T-helper 2 cell treated with Interferon-gamma antibody and Interleukin-4, amounts not matched to agents 5 μg/mL and 100 μg/mL, for 36 hours (primary cell): ENCODE results near the gene LMOD2.

Experiments used
- DNase-seq: peaks from one replicate; pipeline ENCODE4 v3.0.0; 2021; ENCODE audit warnings: low spot score
- H3K27ac Mint-ChIP-seq: one replicate; pipeline ENCODE4 v1.8.0; 2021; ENCODE audit warnings: mild to moderate bottlenecking, mixed read lengths
- H3K27me3 Mint-ChIP-seq: one replicate; pipeline ENCODE4 v1.8.0; 2021; ENCODE audit warnings: low read depth, mixed read lengths
- H3K36me3 Mint-ChIP-seq: one replicate; pipeline ENCODE4 v1.8.0; 2021; ENCODE audit warnings: low read depth, mixed read lengths
- H3K4me1 Mint-ChIP-seq: one replicate; pipeline ENCODE4 v1.8.0; 2021; ENCODE audit warnings: low read depth, mixed read lengths
- H3K4me3 Mint-ChIP-seq: one replicate; pipeline ENCODE4 v1.8.0; 2022; ENCODE audit warnings: mild to moderate bottlenecking, moderate library complexity, mixed read lengths
- H3K9me3 Mint-ChIP-seq: one replicate; pipeline ENCODE4 v1.8.0; 2021; ENCODE audit warnings: mixed read lengths

LMOD2 gene

DNA sequence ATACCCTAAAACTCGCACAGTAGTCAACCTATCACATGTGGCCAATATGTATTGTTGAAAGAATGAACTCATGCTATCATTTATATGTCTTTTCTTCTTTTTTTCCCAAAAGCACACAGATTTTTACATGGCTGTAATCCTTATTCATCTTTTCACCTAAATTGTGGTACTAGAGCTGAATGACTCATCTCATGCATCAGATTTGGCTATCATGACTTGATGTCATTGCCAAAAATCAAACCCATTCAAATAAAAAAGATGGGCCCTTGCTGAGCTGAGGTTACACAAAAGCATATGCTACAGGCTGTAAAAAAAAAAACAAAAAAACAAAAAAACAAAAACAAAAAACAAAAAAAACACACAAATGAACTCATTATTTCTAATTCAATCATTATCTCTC is 3.3 kb upstream of the LMOD2 start:
- Mint-ChIP-seq H3K27me3 (peaks cover 4% of the 10 kb centered on the region), H3K36me3 (no peaks in the 10 kb centered on the region), H3K4me3 (no peak overlapping the region), H3K27ac (no peak overlapping the region), H3K4me1 (no peaks in the 10 kb centered on the region), H3K9me3 (no peaks in the 10 kb centered on the region)
- DNase-seq = no peak

DNA sequence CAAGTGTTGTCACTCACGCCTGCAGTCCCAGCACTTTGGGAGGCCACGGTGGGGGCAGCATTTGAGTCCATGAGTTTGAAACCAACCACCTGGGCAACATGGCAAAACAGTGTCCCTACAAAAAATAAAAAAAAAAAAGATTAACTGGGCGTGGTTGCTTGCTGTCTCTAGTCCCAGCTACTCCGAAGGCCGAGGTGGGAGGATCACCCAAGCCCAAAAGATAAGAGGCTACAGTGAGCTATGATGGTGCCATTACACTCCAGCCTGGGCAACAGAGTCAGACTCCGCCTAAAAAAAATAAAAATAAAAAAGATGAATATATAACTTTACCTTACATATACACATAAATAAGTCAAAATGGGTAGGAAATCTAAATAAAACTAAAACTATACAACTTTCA is 2.5 kb upstream of the LMOD2 start:
- no peak for DNase-seq
- Mint-ChIP-seq H3K27me3 (peaks cover 4% of the 10 kb centered on the region), H3K36me3 (no peaks in the 10 kb centered on the region), H3K9me3 (no peaks in the 10 kb centered on the region), H3K27ac (no peak overlapping the region), H3K4me1 (no peaks in the 10 kb centered on the region), H3K4me3 (no peak overlapping the region)

DNA sequence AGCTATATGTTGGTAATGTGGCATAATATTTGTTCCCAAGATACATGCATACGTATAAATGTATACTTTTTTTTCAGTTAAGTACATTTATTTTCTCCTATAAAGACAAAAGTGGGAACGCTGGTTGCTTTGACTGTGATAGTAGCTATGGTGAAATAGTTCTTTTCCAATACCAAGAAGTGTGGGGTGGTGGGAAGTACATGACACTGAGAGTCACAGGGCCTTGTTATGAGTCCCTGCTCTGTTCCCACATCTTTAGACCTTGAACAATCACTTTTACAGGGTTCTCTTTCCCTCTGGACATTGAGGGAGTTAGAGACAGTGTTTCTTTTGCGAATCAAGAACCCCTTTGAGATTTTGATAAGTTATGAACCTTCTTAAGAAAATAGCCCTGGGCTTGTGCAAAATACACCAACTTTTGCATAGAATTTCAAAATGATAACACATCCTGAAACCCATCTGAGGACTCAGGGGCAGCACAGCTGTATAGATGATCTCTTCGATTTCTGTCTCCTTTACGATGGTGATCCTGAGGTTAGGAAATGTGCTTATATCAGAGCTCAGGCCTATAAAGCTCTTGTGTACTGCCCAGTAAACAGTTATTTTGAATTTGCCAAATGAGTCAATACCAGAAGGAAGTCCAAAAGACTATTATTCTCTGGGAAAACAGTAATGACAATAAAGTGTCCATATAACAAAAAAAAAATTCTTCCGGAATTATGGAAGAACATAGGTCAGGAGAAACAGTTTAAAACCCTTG is 1.1 kb downstream of the LMOD2 start:
- Mint-ChIP-seq H3K9me3 (no peaks in the 10 kb centered on the region), H3K4me3 (no peak overlapping the region), H3K27ac (no peak overlapping the region), H3K36me3 (no peaks in the 10 kb centered on the region), H3K27me3 (peaks cover 2% of the 10 kb centered on the region), H3K4me1 (no peaks in the 10 kb centered on the region)
- no peak for DNase-seq

DNA sequence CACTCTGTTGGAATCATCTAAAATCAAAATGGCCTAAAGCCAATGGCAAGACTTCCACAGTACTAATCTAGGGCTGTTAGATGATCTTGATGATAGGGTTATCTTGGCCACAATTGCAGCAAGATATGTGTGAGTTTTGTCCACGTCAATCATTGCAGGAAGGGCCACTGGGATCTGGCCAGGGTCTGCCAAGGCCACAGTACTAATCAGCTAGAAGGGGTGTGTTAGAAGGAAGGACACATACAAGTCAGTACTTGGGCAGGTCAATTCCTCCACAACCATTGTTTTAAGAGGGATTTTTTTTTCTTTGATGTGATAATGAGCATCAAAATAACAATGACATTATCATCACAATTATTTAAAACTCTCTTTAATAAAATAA is 1.6 kb downstream of the LMOD2 start:
- no peak overlapping the region for H3K4me3 Mint-ChIP-seq
- no peaks in the 10 kb centered on the region for H3K27me3 Mint-ChIP-seq
- DNase-seq = no peak
- no peaks in the 10 kb centered on the region for H3K9me3 Mint-ChIP-seq
- H3K27ac Mint-ChIP-seq = no peak overlapping the region
- no peaks in the 10 kb centered on the region for H3K4me1 Mint-ChIP-seq
- H3K36me3 Mint-ChIP-seq = no peaks in the 10 kb centered on the region

DNA sequence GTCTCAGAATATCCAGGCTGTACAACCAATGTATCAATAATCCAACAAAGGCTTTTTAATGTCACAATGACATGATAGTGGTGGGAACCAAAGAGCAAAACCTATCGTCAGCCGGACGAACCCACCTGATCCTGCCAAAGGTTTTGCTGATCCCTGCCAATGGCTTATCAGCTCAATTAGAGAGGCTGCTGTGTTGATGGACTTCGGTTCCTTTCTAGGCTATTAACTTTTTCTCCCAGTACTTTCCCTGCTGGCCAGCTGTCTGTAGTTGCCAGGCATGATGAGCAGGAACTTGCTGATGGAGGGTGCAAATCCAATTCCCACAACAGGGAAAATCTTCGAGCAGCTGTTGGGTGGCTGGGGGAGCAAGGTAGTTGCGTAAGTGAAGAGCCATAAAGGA is 2.4 kb downstream of the LMOD2 start:
- Mint-ChIP-seq H3K27me3 (peaks cover 2% of the 10 kb centered on the region), H3K36me3 (no peaks in the 10 kb centered on the region), H3K4me3 (no peak overlapping the region), H3K27ac (no peak overlapping the region), H3K9me3 (no peaks in the 10 kb centered on the region), H3K4me1 (no peaks in the 10 kb centered on the region)
- no peak for DNase-seq

DNA sequence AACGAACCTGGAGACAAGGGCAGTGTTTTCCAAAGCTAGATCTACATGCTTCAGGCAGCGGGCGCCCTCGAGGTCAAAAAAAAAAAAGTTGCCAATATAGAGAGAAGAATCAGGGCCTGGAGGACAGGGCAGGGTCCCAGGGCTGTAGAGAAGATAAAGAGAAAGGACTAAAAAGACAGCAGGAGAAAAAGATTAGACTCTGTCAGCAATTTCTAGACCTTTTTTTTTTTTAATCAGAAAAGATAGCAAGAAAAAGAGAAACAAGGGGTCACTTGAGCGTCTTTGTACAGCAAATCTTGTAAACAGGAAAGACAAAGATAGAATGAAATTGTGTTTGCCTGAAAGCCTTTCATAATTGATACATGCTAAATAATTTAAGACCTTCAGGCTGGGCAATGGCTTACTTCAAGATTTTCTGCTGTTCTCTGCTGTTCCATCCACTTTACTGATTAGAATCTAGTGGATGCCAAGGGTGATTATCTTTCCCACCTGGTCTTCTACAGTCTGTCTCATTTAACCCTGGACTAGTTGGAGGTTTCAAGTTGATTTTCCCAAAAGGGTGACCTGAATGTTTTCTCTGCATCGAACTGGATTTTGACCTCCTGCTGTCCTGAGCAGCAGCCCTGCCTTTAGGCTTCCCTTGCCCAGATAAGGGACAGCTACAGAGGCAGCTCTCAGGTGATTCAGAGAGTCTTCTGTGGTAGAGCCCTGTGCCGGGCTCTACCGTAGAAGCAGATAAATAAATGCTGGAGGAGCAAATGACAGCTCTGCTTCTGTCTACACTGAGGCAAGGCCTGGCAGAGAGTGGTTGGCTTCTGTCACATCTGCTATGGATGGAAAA is 5.1 kb downstream of the LMOD2 start:
- Mint-ChIP-seq H3K27me3 (peaks cover 4% of the 10 kb centered on the region), H3K9me3 (no peaks in the 10 kb centered on the region), H3K36me3 (no peaks in the 10 kb centered on the region), H3K4me1 (no peaks in the 10 kb centered on the region), H3K4me3 (no peak overlapping the region), H3K27ac (no peak overlapping the region)
- no peak for DNase-seq

DNA sequence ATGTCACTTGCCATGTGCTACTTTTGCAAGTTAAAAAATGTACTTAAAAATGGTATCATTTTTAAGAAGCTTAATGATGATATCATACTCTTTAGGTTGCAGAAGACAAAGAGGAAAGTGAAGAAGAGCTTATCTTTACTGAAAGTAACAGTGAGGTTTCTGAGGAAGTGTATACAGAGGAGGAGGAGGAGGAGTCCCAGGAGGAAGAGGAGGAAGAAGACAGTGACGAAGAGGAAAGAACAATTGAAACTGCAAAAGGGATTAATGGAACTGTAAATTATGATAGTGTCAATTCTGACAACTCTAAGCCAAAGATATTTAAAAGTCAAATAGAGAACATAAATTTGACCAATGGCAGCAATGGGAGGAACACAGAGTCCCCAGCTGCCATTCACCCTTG is 6.1 kb downstream of the LMOD2 start:
- Mint-ChIP-seq H3K4me3 (no peak overlapping the region), H3K27ac (no peak overlapping the region), H3K9me3 (no peaks in the 10 kb centered on the region), H3K4me1 (no peaks in the 10 kb centered on the region), H3K36me3 (no peaks in the 10 kb centered on the region), H3K27me3 (peaks cover 6% of the 10 kb centered on the region)
- no peak for DNase-seq

DNA sequence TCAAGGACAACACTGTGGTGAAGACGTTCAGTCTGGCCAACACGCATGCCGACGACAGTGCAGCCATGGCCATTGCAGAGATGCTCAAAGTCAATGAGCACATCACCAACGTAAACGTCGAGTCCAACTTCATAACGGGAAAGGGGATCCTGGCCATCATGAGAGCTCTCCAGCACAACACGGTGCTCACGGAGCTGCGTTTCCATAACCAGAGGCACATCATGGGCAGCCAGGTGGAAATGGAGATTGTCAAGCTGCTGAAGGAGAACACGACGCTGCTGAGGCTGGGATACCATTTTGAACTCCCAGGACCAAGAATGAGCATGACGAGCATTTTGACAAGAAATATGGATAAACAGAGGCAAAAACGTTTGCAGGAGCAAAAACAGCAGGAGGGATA is 6.6 kb downstream of the LMOD2 start:
- Mint-ChIP-seq H3K4me3 (no peak overlapping the region), H3K27ac (no peak overlapping the region), H3K9me3 (no peaks in the 10 kb centered on the region), H3K4me1 (no peaks in the 10 kb centered on the region), H3K27me3 (peaks cover 6% of the 10 kb centered on the region), H3K36me3 (no peaks in the 10 kb centered on the region)
- no peak for DNase-seq

DNA sequence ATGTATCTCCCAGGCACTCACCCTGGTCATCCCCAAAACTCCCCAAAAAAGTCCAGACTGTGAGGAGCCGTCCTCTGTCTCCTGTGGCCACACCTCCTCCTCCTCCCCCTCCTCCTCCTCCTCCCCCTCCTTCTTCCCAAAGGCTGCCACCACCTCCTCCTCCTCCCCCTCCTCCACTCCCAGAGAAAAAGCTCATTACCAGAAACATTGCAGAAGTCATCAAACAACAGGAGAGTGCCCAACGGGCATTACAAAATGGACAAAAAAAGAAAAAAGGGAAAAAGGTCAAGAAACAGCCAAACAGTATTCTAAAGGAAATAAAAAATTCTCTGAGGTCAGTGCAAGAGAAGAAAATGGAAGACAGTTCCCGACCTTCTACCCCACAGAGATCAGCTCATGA is 7.1 kb downstream of the LMOD2 start:
- Mint-ChIP-seq H3K36me3 (no peaks in the 10 kb centered on the region), H3K27ac (no peak overlapping the region), H3K4me1 (no peaks in the 10 kb centered on the region), H3K4me3 (no peak overlapping the region), H3K9me3 (no peaks in the 10 kb centered on the region), H3K27me3 (peaks cover 6% of the 10 kb centered on the region)
- DNase-seq = no peak

DNA sequence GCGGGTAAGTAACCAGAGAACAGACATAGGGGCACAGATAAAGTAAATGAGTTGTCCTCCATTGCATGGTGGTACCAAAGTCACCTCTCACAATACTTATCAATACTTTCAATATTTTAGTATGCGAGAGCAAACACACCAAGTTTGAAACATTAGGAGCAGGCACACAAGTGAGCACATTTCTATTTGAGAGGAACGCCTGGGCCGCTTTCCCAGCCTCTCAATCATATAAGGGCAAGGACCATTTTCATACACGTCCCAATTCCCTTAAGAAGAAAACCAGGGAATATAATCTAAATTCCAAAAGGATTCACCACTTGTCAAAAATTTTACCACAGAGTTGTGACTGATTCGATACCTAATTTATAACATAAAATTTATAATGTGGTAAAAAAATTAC is 7.5 kb downstream of the LMOD2 start:
- Mint-ChIP-seq H3K9me3 (no peaks in the 10 kb centered on the region), H3K36me3 (no peaks in the 10 kb centered on the region), H3K4me1 (no peaks in the 10 kb centered on the region), H3K27me3 (peaks cover 6% of the 10 kb centered on the region), H3K27ac (no peak overlapping the region), H3K4me3 (no peak overlapping the region)
- DNase-seq = no peak

DNA sequence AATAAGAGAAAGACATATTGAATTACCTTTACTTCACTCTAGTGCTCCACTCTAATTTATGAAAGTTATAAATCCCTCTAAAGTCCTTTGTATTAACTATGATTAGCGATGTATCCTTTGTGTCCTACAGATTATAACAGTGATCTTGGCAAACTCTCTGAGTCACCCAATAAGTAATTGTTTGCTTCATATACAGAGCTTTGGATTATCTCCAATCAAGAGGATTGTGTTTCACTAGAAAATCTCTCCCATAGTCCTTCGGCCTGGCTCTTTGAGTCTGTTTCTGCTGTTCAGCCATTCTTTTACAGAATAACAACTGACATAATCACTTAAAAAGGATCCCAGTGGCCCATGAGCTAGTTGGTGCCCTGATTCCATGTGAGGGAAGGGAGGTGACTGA is 9.5 kb downstream of the LMOD2 start:
- peaks cover 6% of the 10 kb centered on the region for H3K27me3 Mint-ChIP-seq
- H3K4me1 Mint-ChIP-seq = no peaks in the 10 kb centered on the region
- no peaks in the 10 kb centered on the region for H3K9me3 Mint-ChIP-seq
- no peak for DNase-seq
- no peak overlapping the region for H3K27ac Mint-ChIP-seq
- no peaks in the 10 kb centered on the region for H3K36me3 Mint-ChIP-seq
- no peak overlapping the region for H3K4me3 Mint-ChIP-seq

DNA sequence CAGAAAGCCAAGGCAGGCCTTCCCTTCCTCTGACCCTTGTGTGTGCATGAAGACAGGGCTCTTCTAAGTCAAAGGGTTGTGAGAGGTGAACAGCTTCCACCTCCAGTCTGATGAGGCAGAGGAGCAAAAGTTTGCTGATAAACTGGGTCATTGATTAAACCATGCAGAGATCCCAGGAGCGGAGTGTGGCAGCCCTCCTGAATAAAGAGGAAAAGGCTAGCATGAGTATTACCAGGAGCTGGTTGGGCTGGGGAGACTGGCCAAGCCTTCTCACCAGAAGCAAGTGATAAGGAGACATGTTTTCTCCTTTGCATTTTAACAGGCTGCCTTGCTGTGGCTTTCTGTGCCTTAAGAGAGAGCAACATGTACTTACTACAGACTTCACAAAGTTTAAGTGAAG is 10.2 kb downstream of the LMOD2 start:
- no peak overlapping the region for H3K27ac Mint-ChIP-seq
- H3K4me1 Mint-ChIP-seq = no peaks in the 10 kb centered on the region
- H3K4me3 Mint-ChIP-seq = no peak overlapping the region
- peaks cover 6% of the 10 kb centered on the region for H3K27me3 Mint-ChIP-seq
- H3K9me3 Mint-ChIP-seq = no peaks in the 10 kb centered on the region
- no peaks in the 10 kb centered on the region for H3K36me3 Mint-ChIP-seq
- no peak for DNase-seq

DNA sequence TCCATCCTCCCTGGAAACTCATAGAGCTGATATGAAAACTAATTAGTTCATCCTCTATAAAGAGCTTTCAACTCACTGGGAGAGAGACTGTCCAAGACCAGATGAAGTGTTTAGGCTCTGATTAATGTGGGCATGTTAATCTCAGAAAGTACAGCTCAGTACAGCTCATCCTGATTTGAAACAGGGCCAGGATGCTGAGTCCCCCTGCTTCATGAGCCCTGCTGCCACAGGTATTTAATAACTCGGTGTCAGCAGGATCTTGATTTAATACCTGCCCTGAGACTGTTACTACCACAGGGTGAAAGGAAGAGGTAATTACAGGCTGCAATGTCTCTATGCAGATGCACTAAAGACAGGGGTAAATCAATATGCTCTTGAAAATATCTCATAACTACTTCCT is 10.8 kb downstream of the LMOD2 start:
- H3K9me3 Mint-ChIP-seq = no peaks in the 10 kb centered on the region
- H3K27ac Mint-ChIP-seq = no peak overlapping the region
- DNase-seq = no peak
- H3K36me3 Mint-ChIP-seq = no peaks in the 10 kb centered on the region
- H3K4me3 Mint-ChIP-seq = no peak overlapping the region
- peaks cover 6% of the 10 kb centered on the region for H3K27me3 Mint-ChIP-seq
- no peaks in the 10 kb centered on the region for H3K4me1 Mint-ChIP-seq

DNA sequence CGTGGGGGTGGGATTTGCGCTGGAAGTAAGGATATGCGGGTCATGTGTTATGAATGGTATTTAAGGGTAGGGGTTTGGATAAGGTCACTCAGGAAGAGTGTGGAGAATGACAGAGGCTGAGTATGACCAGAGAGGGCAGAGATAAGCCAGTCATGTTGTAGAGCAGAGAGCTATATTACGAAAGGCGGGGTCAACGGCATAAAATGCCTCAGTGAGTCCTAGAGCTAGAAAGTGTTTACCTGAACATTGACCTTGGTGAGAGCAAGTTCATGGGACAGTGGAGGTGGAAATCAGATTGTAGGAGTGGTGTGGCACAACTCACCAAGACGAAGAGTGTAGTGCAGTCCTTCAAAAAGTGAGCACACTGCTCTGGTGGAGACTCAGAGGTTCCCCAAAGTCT is 13.8 kb downstream of the LMOD2 start:
- Mint-ChIP-seq H3K4me3 (no peak overlapping the region), H3K9me3 (no peaks in the 10 kb centered on the region), H3K36me3 (no peaks in the 10 kb centered on the region), H3K27ac (no peak overlapping the region), H3K27me3 (peaks cover 2% of the 10 kb centered on the region), H3K4me1 (no peaks in the 10 kb centered on the region)
- no peak for DNase-seq
